IMR-90 (cell line): Measurements from ENCODE around the gene SMARCA4. TPM values are rescaled to one million over a fixed set of nuclear protein-coding genes. Genes with fewer than 3 reads are reported as not detected.

ENCODE experiments used
- ATAC-seq: fragments of 200-7000 bp; cut with Tn5 transposase; 2 replicates; pipeline ENCODE4 v1.9.1; 2020; ENCODE audit warnings: low read depth, mild to moderate bottlenecking, moderate library complexity
- BruUV-seq: library from RNA; stranded (reverse); fragments of 400-500 nt; replicated peaks from 2 replicates; lab custom pipeline; 2021; lab: Mats Ljungman, UMichigan
- CTCF ChIA-PET: fragments of 300-600 bp; formaldehyde crosslinking; extraction: SDS; loops from one replicate; lab custom pipeline; 2021; ENCODE audit warnings: antibody characterized with exemption; lab: Yijun Ruan, JAX
- POLR2A ChIA-PET: fragments of 300-600 bp; sonication (Branson Sonifier 250); formaldehyde crosslinking; loops from one replicate; lab custom pipeline; 2022; ENCODE audit warnings: antibody characterized with exemption; ENCODE audit not compliant: unreplicated experiment; lab: Charles Lee
- DNase-seq: peaks from one replicate; pipeline ENCODE4 v3.0.0; 2013
- H2AFZ ChIP-seq: replicated peaks from 2 replicates; pipeline ENCODE3; 2013; ENCODE audit warnings: low read length, mild to moderate bottlenecking; ENCODE audit not compliant: poor library complexity
- H2AK5ac ChIP-seq: 2 replicates; pipeline ENCODE4 v1.6.1; 2013; ENCODE audit warnings: low read depth, low read length, inconsistent platforms
- H2AK9ac ChIP-seq: replicated peaks from 2 replicates; pipeline ENCODE3; 2013; ENCODE audit warnings: mild to moderate bottlenecking, low read depth, low read length, moderate library complexity; ENCODE audit not compliant: poor library complexity
- H2BK120ac ChIP-seq: 2 replicates; pipeline ENCODE4 v1.6.1; 2013; ENCODE audit warnings: low read depth, low read length, inconsistent platforms
- H2BK15ac ChIP-seq: 3 replicates; pipeline ENCODE4 v1.6.1; 2013; ENCODE audit warnings: low read depth, low read length, inconsistent platforms
- H2BK20ac ChIP-seq: 2 replicates; pipeline ENCODE4 v1.6.1; 2013; ENCODE audit warnings: low read depth, mild to moderate bottlenecking, inconsistent platforms, low read length, moderate library complexity
- H2BK5ac ChIP-seq: 2 replicates; pipeline ENCODE4 v1.6.1; 2013; ENCODE audit warnings: mild to moderate bottlenecking, low read depth, low read length, inconsistent platforms; ENCODE audit not compliant: poor library complexity, severe bottlenecking
- H3K14ac ChIP-seq: replicated peaks from 2 replicates; pipeline ENCODE4 v1.6.1; 2013; ENCODE audit warnings: low read depth, low read length, inconsistent platforms
- H3K18ac ChIP-seq: 2 replicates; pipeline ENCODE4 v1.6.1; 2013; ENCODE audit warnings: low read depth, low read length, control low read depth
- H3K23ac ChIP-seq: 2 replicates; pipeline ENCODE4 v1.6.1; 2013; ENCODE audit warnings: low read depth, low read length, inconsistent platforms
- H3K27ac ChIP-seq: 2 replicates; pipeline ENCODE4 v1.5.1; 2013; ENCODE audit warnings: mild to moderate bottlenecking, control low read depth, low read length; ENCODE audit not compliant: insufficient read depth
- H3K27me3 ChIP-seq: 2 replicates; pipeline ENCODE4 v1.6.1; 2013; ENCODE audit warnings: low read length; ENCODE audit not compliant: control insufficient read depth, insufficient read depth
- H3K36me3 ChIP-seq: 2 replicates; pipeline ENCODE4 v1.6.1; 2013; ENCODE audit warnings: low read length, mixed read lengths; ENCODE audit not compliant: control insufficient read depth, insufficient read depth
- H3K4ac ChIP-seq: 2 replicates; pipeline ENCODE4 v1.6.1; 2013; ENCODE audit warnings: low read depth, low read length, inconsistent platforms
- H3K4me1 ChIP-seq: 2 replicates; pipeline ENCODE4 v1.6.1; 2013; ENCODE audit warnings: low read length, mixed read lengths; ENCODE audit not compliant: control insufficient read depth, insufficient read depth
- H3K4me2 ChIP-seq: 2 replicates; pipeline ENCODE4 v1.6.1; 2013; ENCODE audit warnings: low read depth, mild to moderate bottlenecking, control low read depth, low read length, moderate library complexity
- H3K4me3 ChIP-seq: 2 replicates; pipeline ENCODE4 v1.5.1; 2013; ENCODE audit warnings: low read depth, mild to moderate bottlenecking, control low read depth, low read length, moderate library complexity; ENCODE audit not compliant: insufficient read depth
- H3K56ac ChIP-seq: 2 replicates; pipeline ENCODE4 v1.6.1; 2013; ENCODE audit warnings: low read length, inconsistent platforms; ENCODE audit not compliant: insufficient read depth; ENCODE audit errors: extremely low read depth
- H3K79me1 ChIP-seq, 2 experiments: 2 replicates each; pipeline ENCODE4 v1.6.1; 2013; ENCODE audit warnings: low read length in 2 of 2, inconsistent platforms in 1 of 2, low read depth in 1 of 2
- H3K9ac ChIP-seq: 2 replicates; pipeline ENCODE4 v1.6.1; 2013; ENCODE audit warnings: low read depth, low read length, control low read depth
- H3K9me1 ChIP-seq: 2 replicates; pipeline ENCODE4 v1.6.1; 2013; ENCODE audit warnings: low read length, inconsistent platforms; ENCODE audit not compliant: insufficient read depth
- H3K9me3 ChIP-seq: 2 replicates; pipeline ENCODE4 v1.6.1; 2013; ENCODE audit warnings: low read length; ENCODE audit not compliant: control insufficient read depth, insufficient read depth
- H4K20me1 ChIP-seq: 2 replicates; pipeline ENCODE4 v1.6.1; 2013; ENCODE audit warnings: low read length, inconsistent platforms; ENCODE audit not compliant: insufficient read depth
- H4K5ac ChIP-seq: 2 replicates; pipeline ENCODE4 v1.6.1; 2013; ENCODE audit warnings: mild to moderate bottlenecking, low read depth, low read length, control low read depth
- H4K8ac ChIP-seq, 2 experiments: 2 replicates each; pipeline ENCODE4 v1.6.1; 2013; ENCODE audit warnings: low read depth in 2 of 2, low read length in 2 of 2, control low read depth in 1 of 2, inconsistent platforms in 1 of 2
- H4K91ac ChIP-seq: 2 replicates; pipeline ENCODE4 v1.6.1; 2013; ENCODE audit warnings: low read depth, low read length, inconsistent platforms; ENCODE audit not compliant: insufficient read depth
- CTCF ChIP-seq: conservative IDR thresholded peaks from 2 replicates; pipeline ENCODE4 v1.5.1; 2012; ENCODE audit warnings: mild to moderate bottlenecking, low read depth, low read length, improper control_type of control experiment
- FOS ChIP-seq: fragments of 150-350 bp; IDR thresholded peaks from 2 replicates; pipeline ENCODE4 v1.6.1; 2016; ENCODE audit warnings: low read depth, low read length
- MAFK ChIP-seq: IDR thresholded peaks from 2 replicates; pipeline ENCODE4 v1.6.1; 2012; ENCODE audit warnings: low read depth, low read length, improper control_type of control experiment
- NFE2L2 ChIP-seq: fragments of 150-350 bp; IDR thresholded peaks from 2 replicates; pipeline ENCODE4 v1.6.1; 2016; ENCODE audit warnings: low read depth, mild to moderate bottlenecking, low read length
- POLR2A ChIP-seq: IDR thresholded peaks from 2 replicates; pipeline ENCODE4 v1.6.1; 2012; ENCODE audit warnings: mild to moderate bottlenecking, low read depth, low read length
- RAD21 ChIP-seq: IDR thresholded peaks from 2 replicates; pipeline ENCODE4 v1.6.1; 2012; ENCODE audit warnings: low read length, improper control_type of control experiment
- SMC3 ChIP-seq: fragments of 150-350 bp; IDR thresholded peaks from 2 replicates; pipeline ENCODE4 v1.6.1; 2016; ENCODE audit warnings: low read depth, mild to moderate bottlenecking, antibody characterized with exemption, low read length, moderate library complexity
- USF2 ChIP-seq: fragments of 150-350 bp; IDR thresholded peaks from 2 replicates; pipeline ENCODE4 v1.6.1; 2017; ENCODE audit warnings: mild to moderate bottlenecking, antibody characterized with exemption, low read length, low read depth
- WGBS, 2 experiments: methylation state at CpG; one replicate each; pipeline versions ENCODE4 v1.1.5 to v1.1.7; 2013; ENCODE audit warnings: missing lambda C conversion rate in 2 of 2; ENCODE audit not compliant: insufficient read length in 1 of 2; ENCODE audit errors: extremely low coverage in 2 of 2; 5-methylcytosine and 5-hydroxymethylcytosine counted together
- dilution Hi-C: fragments of 300-500 bp; cut with HindIII; formaldehyde crosslinking; loops from one replicate; pipeline ENCODE4 v1.14.3; 2018; ENCODE audit warnings: low sequenced_read_pairs; ENCODE audit not compliant: unreplicated experiment
- in situ Hi-C: fragments of 300-500 bp; cut with MboI; formaldehyde crosslinking; loops from 3 replicates; pipeline ENCODE4 v1.14.3; 2019; ENCODE audit warnings: low sequenced_read_pairs, inconsistent platforms, mixed read lengths
- intact Hi-C: fragments of 100-400 bp; cut with micrococcal nuclease; formaldehyde crosslinking; loops from 2 replicates; pipeline ENCODE4 v1.10.0; 2022
- polyA plus RNA-seq, 3 experiments: library from polyadenylated mRNA; depleted of rRNA; stranded (reverse); fragments of >200 nt; gene quantifications; 2 replicates each; pipeline ENCODE4 v1.2.3, GENCODE V29; 2012; ENCODE audit warnings: low replicate concordance in 1 of 3
- total RNA-seq: library from RNA; depleted of rRNA; stranded (reverse); fragments of >200 nt; gene quantifications from 2 replicates; pipeline ENCODE4 v1.2.3, GENCODE V29; 2012

SMARCA4 gene
- total and polyA plus RNA-seq, 2 of the 4 experiments (the other 2 are of a cell fraction): 41.4 to 85.6 TPM

GRCh38 chr19:11028146-11028545 lies 67.3 kb downstream of the SMARCA4 start:
- H3K79me1 ChIP-seq: peaks cover 4 to 29% of the 10 kb centered on the region in 2 experiments; a peak in 3 of 4 replicates
- no peak overlapping the region for H3K23ac ChIP-seq
- dilution Hi-C loops: no loop called here
- DNase-seq: no peak
- ATAC-seq: no peak
- no peak overlapping the region for H3K4me2 ChIP-seq
- no peaks in the 10 kb centered on the region for H3K27me3 ChIP-seq
- no peak overlapping the region for H2BK15ac ChIP-seq
- no peak overlapping the region for H2BK20ac ChIP-seq
- WGBS, 2 experiments: 100% methylated on average over 2 of the region's 4 CpGs; no CpG with 5 or more reads in 1 of the 2 experiments
- no peak overlapping the region for H3K9ac ChIP-seq
- H4K20me1 ChIP-seq: peaks cover 10% of the 10 kb centered on the region; the same call in 1 of the 2 replicates
- CTCF ChIA-PET: no interaction called here
- H3K4me3 ChIP-seq: no peak overlapping the region
- intact Hi-C loops: no loop called here
- H3K4ac ChIP-seq: no peak overlapping the region
- in situ Hi-C loops: no loop called here
- no peak overlapping the region for H4K91ac ChIP-seq
- no peak overlapping the region for H3K18ac ChIP-seq
- no peak overlapping the region for H2BK5ac ChIP-seq
- TF ChIP-seq NFE2L2 (no peak), MAFK (no peak), RAD21 (no peak), FOS (no peak), CTCF (no peak), SMC3 (no peak), USF2 (no peak), POLR2A (no peak)
- H4K5ac ChIP-seq: no peak overlapping the region
- no peak overlapping the region for H2AFZ ChIP-seq
- POLR2A ChIA-PET: no interaction called here
- H3K4me1 ChIP-seq: no peaks in the 10 kb centered on the region
- H3K27ac ChIP-seq: no peak overlapping the region
- peaks cover 90% of the 10 kb centered on the region for H3K36me3 ChIP-seq
- no peak overlapping the region for H3K14ac ChIP-seq
- BruUV-seq: no TSS peak
- H3K56ac ChIP-seq: no peak overlapping the region
- H2BK120ac ChIP-seq: no peak overlapping the region
- no peak overlapping the region for H2AK5ac ChIP-seq
- no peaks in the 10 kb centered on the region for H3K9me3 ChIP-seq
- H2AK9ac ChIP-seq: no peak overlapping the region
- H4K8ac ChIP-seq: no peak overlapping the region
- H3K9me1 ChIP-seq: no peaks in the 10 kb centered on the region
